Neuronal stem cell (in vitro differentiated cells): Measurements from ENCODE around the gene MUC5AC.
A peak's percentile ranks its signal among the peaks of the same experiment; 100 is the strongest.

Experiments
- DNase-seq: peaks from one replicate; pipeline ENCODE4 v3.0.0-alpha.2; 2013; ENCODE audit warnings: low spot score
- H2AFZ ChIP-seq: one replicate; pipeline ENCODE4 v1.6.1; 2013; ENCODE audit warnings: mild to moderate bottlenecking, low read length, inconsistent platforms
- H2AK5ac ChIP-seq: 2 replicates; pipeline ENCODE4 v1.6.1; 2013; ENCODE audit warnings: low read depth, mild to moderate bottlenecking, inconsistent platforms, low read length, moderate library complexity, mixed read lengths
- H2BK120ac ChIP-seq: 2 replicates; pipeline ENCODE4 v1.6.1; 2013; ENCODE audit warnings: low read depth, mild to moderate bottlenecking, inconsistent platforms, low read length, moderate library complexity, mixed read lengths
- H2BK12ac ChIP-seq: one replicate; pipeline ENCODE4 v1.6.1; 2013; ENCODE audit warnings: low read length, inconsistent platforms
- H2BK15ac ChIP-seq: 2 replicates; pipeline ENCODE4 v1.6.1; 2013; ENCODE audit warnings: mild to moderate bottlenecking, low read length, inconsistent platforms, mixed read lengths
- H2BK5ac ChIP-seq: one replicate; pipeline ENCODE4 v1.6.1; 2013; ENCODE audit warnings: inconsistent platforms, mild to moderate bottlenecking, low read length, moderate library complexity
- H3K14ac ChIP-seq: one replicate; pipeline ENCODE4 v1.6.1; 2013; ENCODE audit warnings: low read length, inconsistent platforms
- H3K18ac ChIP-seq: 2 replicates; pipeline ENCODE4 v1.6.1; 2013; ENCODE audit warnings: low read length, inconsistent platforms
- H3K23ac ChIP-seq: 2 replicates; pipeline ENCODE4 v1.6.1; 2013; ENCODE audit warnings: low read depth, mild to moderate bottlenecking, mixed read lengths, low read length, inconsistent platforms; ENCODE audit not compliant: poor library complexity
- H3K27ac ChIP-seq: replicated peaks from 3 replicates; pipeline ENCODE4 v1.5.1; 2013; ENCODE audit warnings: low read length, inconsistent platforms
- H3K27me3 ChIP-seq, 3 experiments: 2 replicates each; pipeline ENCODE4 v1.6.1; 2013; ENCODE audit warnings: low read length in 3 of 3, mild to moderate bottlenecking in 2 of 3, inconsistent platforms in 1 of 3, low read depth in 1 of 3, mixed read lengths in 1 of 3, moderate library complexity in 1 of 3; ENCODE audit not compliant: control insufficient read depth in 3 of 3, insufficient read depth in 3 of 3
- H3K36me3 ChIP-seq, 2 donors: replicated peaks in 1 of 2; 2 replicates each; pipeline ENCODE4 v1.6.1; 2013; ENCODE audit warnings: low read length in 2 of 2; ENCODE audit not compliant: control insufficient read depth in 2 of 2, insufficient read depth in 2 of 2
- H3K4ac ChIP-seq: 2 replicates; pipeline ENCODE4 v1.6.1; 2013; ENCODE audit warnings: inconsistent platforms, mild to moderate bottlenecking, low read length, moderate library complexity
- H3K4me1 ChIP-seq, 2 donors: 1 replicate in 1 of 2; 2 replicates in 1 of 2; pipeline ENCODE4 v1.6.1; 2013; ENCODE audit warnings: low read length in 2 of 2, low read depth in 1 of 2; ENCODE audit not compliant: control insufficient read depth in 2 of 2, insufficient read depth in 1 of 2
- H3K4me2 ChIP-seq: one replicate; pipeline ENCODE4 v1.6.1; 2013; ENCODE audit warnings: mild to moderate bottlenecking, low read length, inconsistent platforms; ENCODE audit not compliant: insufficient read depth, poor library complexity, severe bottlenecking
- H3K4me3 ChIP-seq, 2 donors: 2 replicates each; pipeline ENCODE4 v1.5.1; 2013; ENCODE audit warnings: low read length in 2 of 2, mild to moderate bottlenecking in 2 of 2, inconsistent platforms in 1 of 2, moderate library complexity in 1 of 2
- H3K79me1 ChIP-seq: one replicate; pipeline ENCODE4 v1.6.1; 2013; ENCODE audit warnings: low read depth, mild to moderate bottlenecking, inconsistent platforms, low read length, moderate library complexity
- H3K9ac ChIP-seq: one replicate; pipeline ENCODE4 v1.6.1; 2013; ENCODE audit warnings: mild to moderate bottlenecking, low read depth, low read length, inconsistent platforms; ENCODE audit not compliant: poor library complexity
- H3K9me3 ChIP-seq, 2 donors: replicated peaks in 1 of 2; 2 replicates each; pipeline versions ENCODE3 to v1.6.1; 2013; ENCODE audit warnings: low read length in 2 of 2, mild to moderate bottlenecking in 2 of 2, inconsistent platforms in 1 of 2, low read depth in 1 of 2, mixed read lengths in 1 of 2, moderate library complexity in 1 of 2; ENCODE audit not compliant: control insufficient read depth in 2 of 2, insufficient read depth in 1 of 2
- H4K8ac ChIP-seq: one replicate; pipeline ENCODE4 v1.6.1; 2013; ENCODE audit warnings: low read depth, mild to moderate bottlenecking, inconsistent platforms, low read length, moderate library complexity
- H4K91ac ChIP-seq: one replicate; pipeline ENCODE4 v1.6.1; 2013; ENCODE audit warnings: low read length, low read depth, mild to moderate bottlenecking, inconsistent platforms; ENCODE audit not compliant: poor library complexity
- WGBS, 2 donors: extraction: QIAGEN DNeasy Blood & Tissue Kit; methylation state at CpG; one replicate each; pipeline ENCODE4 v1.1.7; 2013; ENCODE audit warnings: missing lambda C conversion rate in 2 of 2, mixed read lengths in 1 of 2; ENCODE audit not compliant: insufficient read length in 2 of 2, insufficient replicate concordance in 1 of 2; ENCODE audit errors: extremely low coverage in 2 of 2; 5-methylcytosine and 5-hydroxymethylcytosine counted together

MUC5AC gene

DNA sequence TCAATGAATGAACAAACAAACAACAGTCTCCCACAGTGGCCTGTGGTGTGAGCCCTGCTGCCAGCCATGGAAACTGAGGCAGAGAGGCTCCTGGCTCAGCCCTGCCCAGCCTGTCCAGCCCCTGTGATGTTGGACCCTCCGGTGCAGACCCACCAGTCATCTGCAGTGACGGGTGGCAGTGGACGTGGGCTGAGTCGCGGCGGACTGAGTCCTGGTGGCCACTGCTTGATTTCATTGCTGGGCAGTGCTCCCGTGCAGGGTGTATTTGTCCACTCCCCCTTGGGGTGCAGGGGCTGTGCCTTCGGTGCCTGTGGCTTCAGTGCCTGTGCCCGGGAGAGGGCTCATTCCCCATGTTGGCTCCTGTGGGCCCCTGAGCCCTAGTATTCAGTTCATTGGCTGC lies 31.9 kb upstream of the MUC5AC start:
- no peak overlapping the region for H3K4me3 ChIP-seq
- H3K4me2 ChIP-seq, result no peak overlapping the region
- peaks cover 0 to 2% of the 10 kb centered on the region in 2 donors for H3K36me3 ChIP-seq
- H3K27me3 ChIP-seq, result peaks cover 0 to 13% (median 0%) of the 10 kb centered on the region in 3 experiments
- peak overlapping the region; percentile 75 for H2AK5ac ChIP-seq
- no peak overlapping the region for H2AFZ ChIP-seq
- WGBS, 2 donors, result no CpG with 5 or more reads among the region's 9 CpGs
- no peak for DNase-seq
- no peak overlapping the region for H2BK120ac ChIP-seq
- peak overlapping the region; percentile 49 for H2BK15ac ChIP-seq
- H3K23ac ChIP-seq, result no peak overlapping the region
- H3K27ac ChIP-seq, result no peak overlapping the region
- no peak overlapping the region for H3K4ac ChIP-seq
- H3K14ac ChIP-seq, result no peak overlapping the region
- peaks cover 0 to 7% of the 10 kb centered on the region in 2 donors for H3K4me1 ChIP-seq
- H3K9me3 ChIP-seq, result peaks cover 0 to 2% of the 10 kb centered on the region in 2 donors
- no peak overlapping the region for H2BK5ac ChIP-seq
- no peak overlapping the region for H4K91ac ChIP-seq
- H3K79me1 ChIP-seq, result peaks cover 2% of the 10 kb centered on the region
- no peak overlapping the region for H4K8ac ChIP-seq
- peak overlapping the region; percentile 75 for H2BK12ac ChIP-seq
- H3K9ac ChIP-seq, result no peak overlapping the region
- H3K18ac ChIP-seq, result no peak overlapping the region

DNA sequence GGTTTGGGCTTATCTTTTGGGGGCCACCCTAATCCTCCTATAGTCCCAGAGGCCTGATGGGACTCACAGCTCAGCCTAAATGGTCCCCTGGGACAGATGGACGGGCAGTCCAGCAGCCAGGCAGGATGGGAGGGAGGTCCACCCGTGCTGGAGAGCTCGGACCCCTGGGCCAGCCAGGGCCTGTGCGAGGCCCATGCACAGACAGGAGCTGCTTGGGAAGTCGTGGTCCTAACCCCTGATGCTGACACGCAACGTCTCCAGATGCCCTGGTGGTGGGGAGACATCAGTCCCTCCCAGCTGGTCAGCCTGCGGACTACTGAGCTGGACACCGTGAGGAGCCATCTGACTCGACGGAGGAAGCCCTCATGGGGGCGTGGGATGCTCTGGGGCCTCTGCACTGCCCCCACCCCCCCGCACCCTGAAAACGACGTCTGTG lies 31.2 kb upstream of the MUC5AC start:
- WGBS, 2 donors, result no CpG with 5 or more reads among the region's 15 CpGs

DNA sequence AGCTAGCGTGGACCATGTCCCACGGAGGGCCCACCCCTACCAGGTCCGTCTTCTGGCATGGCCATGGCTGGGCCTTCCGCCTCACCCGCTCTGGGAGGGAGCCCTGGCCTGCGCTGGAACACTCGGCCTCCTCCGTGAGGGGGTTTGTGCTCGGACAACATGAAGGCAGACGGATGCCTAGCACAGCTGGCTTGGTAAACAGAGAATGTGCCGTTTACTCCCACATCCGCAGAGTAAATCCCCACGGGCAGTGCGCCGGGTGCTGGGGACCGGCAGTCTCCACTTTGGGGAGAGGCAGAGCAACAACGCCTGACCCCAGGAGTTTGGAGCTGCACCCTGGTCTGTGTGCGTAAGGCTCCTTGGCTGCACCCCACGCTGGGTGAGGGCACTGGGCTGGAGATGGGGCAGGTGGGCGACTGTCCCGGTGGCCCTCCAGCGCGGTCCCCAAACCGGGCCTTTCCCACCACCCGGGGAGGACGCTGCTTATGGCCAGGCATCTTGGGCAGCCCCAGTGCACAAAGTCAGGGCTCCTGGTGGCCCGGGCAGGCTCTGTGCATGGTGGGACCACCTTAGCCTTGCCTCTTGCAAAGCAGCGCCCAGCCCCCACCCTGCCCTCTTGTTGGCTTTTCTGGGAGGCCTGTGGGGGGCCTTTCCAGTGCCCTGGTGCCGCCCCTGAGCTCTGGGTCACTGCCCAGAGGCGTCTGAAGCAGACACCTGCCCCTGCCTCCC lies 30.7 kb upstream of the MUC5AC start:
- no peak overlapping the region for H2AFZ ChIP-seq
- H3K36me3 ChIP-seq, result peaks cover 0 to 2% of the 10 kb centered on the region in 2 donors
- H3K27me3 ChIP-seq, result peaks cover 0 to 8% (median 0%) of the 10 kb centered on the region in 3 experiments
- peaks cover 0 to 7% of the 10 kb centered on the region in 2 donors for H3K4me1 ChIP-seq
- H2AK5ac ChIP-seq, result peak overlapping the region; percentile 88
- no peak overlapping the region for H3K9ac ChIP-seq
- H3K18ac ChIP-seq, result peak overlapping the region; percentile 64
- H3K4me2 ChIP-seq, result no peak overlapping the region
- no peak overlapping the region for H3K4me3 ChIP-seq
- peak overlapping the region; percentile 94 for H3K14ac ChIP-seq
- no peak overlapping the region for H3K4ac ChIP-seq
- H2BK5ac ChIP-seq, result peak overlapping the region; percentile 82
- no peak overlapping the region for H3K27ac ChIP-seq
- H2BK12ac ChIP-seq, result no peak overlapping the region
- no CpG with 5 or more reads among the region's 30 CpGs for WGBS, 2 donors
- peak overlapping the region; percentile 94 for H2BK15ac ChIP-seq
- DNase-seq, result no peak
- H3K23ac ChIP-seq, result peak overlapping the region; percentile 65
- peaks cover 0 to 2% of the 10 kb centered on the region in 2 donors for H3K9me3 ChIP-seq
- no peak overlapping the region for H4K8ac ChIP-seq
- H3K79me1 ChIP-seq, result peaks cover 2% of the 10 kb centered on the region
- H4K91ac ChIP-seq, result peak overlapping the region; percentile 30
- H2BK120ac ChIP-seq, result no peak overlapping the region

More for the DNA sequence above, 31.2 kb upstream of the MUC5AC start:
- Histone ChIP-seq H3K9ac (no peak overlapping the region), H2AK5ac (peak overlapping the region; percentile 88), H3K36me3 (peaks cover 0 to 2% of the 10 kb centered on the region in 2 donors), H3K14ac (no peak overlapping the region), H3K4me1 (peaks cover 0 to 7% of the 10 kb centered on the region in 2 donors), H2AFZ (no peak overlapping the region), H2BK15ac (peak overlapping the region; percentile 94), H3K27ac (no peak overlapping the region), H2BK5ac (peak overlapping the region; percentile 82), H2BK12ac (no peak overlapping the region), H4K8ac (no peak overlapping the region), H3K18ac (peak overlapping the region; percentile 64), H3K27me3 (peaks cover 0 to 11% (median 0%) of the 10 kb centered on the region in 3 experiments), H3K4ac (no peak overlapping the region), H3K4me2 (no peak overlapping the region), H3K79me1 (peaks cover 2% of the 10 kb centered on the region), H2BK120ac (no peak overlapping the region), H3K9me3 (peaks cover 0 to 2% of the 10 kb centered on the region in 2 donors), H4K91ac (no peak overlapping the region), H3K23ac (peak overlapping the region; percentile 65), H3K4me3 (no peak overlapping the region)
- DNase-seq, result no peak

DNA sequence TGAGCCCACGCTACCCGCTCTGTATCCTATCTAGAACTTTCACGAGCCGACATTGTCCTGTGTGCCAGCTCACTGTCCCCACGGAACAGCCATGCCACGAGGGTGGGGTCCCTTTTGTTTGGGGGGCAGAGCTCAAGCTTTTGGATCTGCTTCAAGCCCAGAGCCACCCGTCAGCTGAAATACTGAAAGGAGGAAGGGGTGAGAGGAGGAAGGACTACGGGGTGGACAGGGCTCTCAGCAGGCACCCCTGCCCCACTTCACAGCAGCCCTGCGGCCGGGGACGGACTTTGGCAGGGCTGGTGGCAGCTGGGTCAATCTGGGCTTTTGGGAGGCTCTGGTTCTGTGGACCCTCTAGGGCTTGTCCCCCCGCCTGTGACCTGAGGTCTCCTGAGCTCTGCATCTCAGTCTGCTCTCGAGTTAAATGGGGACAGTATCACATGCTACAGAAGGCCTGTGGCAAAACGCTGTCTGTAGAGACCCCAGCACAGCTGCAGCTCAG lies 30.0 kb upstream of the MUC5AC start:
- Histone ChIP-seq H4K91ac (no peak overlapping the region), H2BK15ac (no peak overlapping the region), H2AFZ (no peak overlapping the region), H3K79me1 (peaks cover 2% of the 10 kb centered on the region), H3K27ac (no peak overlapping the region), H2AK5ac (no peak overlapping the region), H3K9ac (no peak overlapping the region), H3K14ac (no peak overlapping the region), H2BK12ac (no peak overlapping the region), H3K4me3 (no peak overlapping the region), H3K9me3 (peaks cover 0 to 2% of the 10 kb centered on the region in 2 donors), H3K36me3 (peaks cover 0 to 2% of the 10 kb centered on the region in 2 donors), H3K4ac (no peak overlapping the region), H3K4me2 (no peak overlapping the region), H3K4me1 (peaks cover 0 to 7% of the 10 kb centered on the region in 2 donors), H2BK120ac (no peak overlapping the region), H3K18ac (no peak overlapping the region), H4K8ac (no peak overlapping the region), H3K23ac (no peak overlapping the region), H3K27me3 (peaks cover 0 to 8% (median 0%) of the 10 kb centered on the region in 3 experiments), H2BK5ac (peak overlapping the region; percentile 82)
- no CpG with 5 or more reads among the region's 14 CpGs for WGBS, 2 donors
- DNase-seq, result no peak
